OCI-LY3 (cell line): Measurements from ENCODE around the gene LUM.

Source experiments
- CTCF ChIP-seq: fragments of 200-600, 300-600 bp; sonication (generic); IDR thresholded peaks from 2 replicates; pipeline ENCODE4 v1.5.1; 2014; ENCODE audit warnings: antibody characterized with exemption, low read length, low read depth
- EZH2phosphoT487 ChIP-seq: fragments of 200-600 bp; shearing (Covaris generic); IDR thresholded peaks from 2 replicates; pipeline ENCODE4 v1.6.1; 2018; ENCODE audit warnings: antibody characterized with exemption, mixed run types, low read depth

GRCh38 chr12:91080041-91080440, 31.3 kb downstream of the LUM start:
- no peak for TF ChIP-seq CTCF
- no peak for TF ChIP-seq EZH2phosphoT487
